Neural progenitor cell (in vitro differentiated cells): ENCODE data around the gene CLEC3B. TPM values are rescaled to one million over a fixed set of nuclear protein-coding genes. Genes with fewer than 3 reads are reported as not detected.

Experiments used
- DNase-seq: peaks from one replicate; pipeline ENCODE4 v3.0.0-alpha.2; 2016; ENCODE audit warnings: low spot score
- H2AFZ ChIP-seq: fragments of 200-600 bp; sonication (generic); replicated peaks from 2 replicates; pipeline ENCODE4 v1.6.1; 2016; ENCODE audit warnings: antibody characterized with exemption
- H3F3A ChIP-seq: fragments of 200-600 bp; sonication (generic); 2 replicates; pipeline ENCODE4 v1.6.1; 2016; ENCODE audit warnings: antibody characterized with exemption, low read depth
- H3K27ac ChIP-seq: fragments of 200-600 bp; sonication (generic); 2 replicates; pipeline ENCODE4 v1.5.1; 2016; ENCODE audit warnings: mild to moderate bottlenecking
- H3K27me3 ChIP-seq: fragments of 200-600 bp; sonication (generic); 2 replicates; pipeline ENCODE4 v1.6.1; 2016; ENCODE audit warnings: mild to moderate bottlenecking, moderate library complexity
- H3K36me3 ChIP-seq: fragments of 200-600 bp; sonication (generic); 2 replicates; pipeline ENCODE4 v1.5.1; 2016
- H3K4me1 ChIP-seq: fragments of 200-600 bp; sonication (generic); 2 replicates; pipeline ENCODE4 v1.6.1; 2016; ENCODE audit warnings: mixed run types
- H3K4me2 ChIP-seq: fragments of 200-600 bp; sonication (generic); 2 replicates; pipeline ENCODE4 v1.6.1; 2016
- H3K4me3 ChIP-seq: fragments of 200-600 bp; sonication (generic); 2 replicates; pipeline ENCODE4 v1.5.1; 2016
- H3K79me2 ChIP-seq: fragments of 200-600 bp; sonication (generic); 2 replicates; pipeline ENCODE4 v1.6.1; 2016; ENCODE audit warnings: low read depth
- H3K9ac ChIP-seq: fragments of 200-600 bp; sonication (generic); 2 replicates; pipeline ENCODE4 v1.6.1; 2016
- H3K9me3 ChIP-seq: fragments of 200-600 bp; sonication (generic); 2 replicates; pipeline ENCODE4 v1.5.1; 2016; ENCODE audit warnings: low read depth
- H4K20me1 ChIP-seq: fragments of 200-600 bp; sonication (generic); 2 replicates; pipeline ENCODE4 v1.6.1; 2016; ENCODE audit warnings: low read depth
- H3K27ac Mint-ChIP-seq: 3 replicates; pipeline ENCODE4 v1.8.0; 2021; ENCODE audit warnings: mixed read lengths
- H3K27me3 Mint-ChIP-seq: 2 replicates; pipeline ENCODE4 v1.8.0; 2022; ENCODE audit warnings: low read depth, mild to moderate bottlenecking, inconsistent platforms, moderate library complexity, mixed read lengths; ENCODE audit not compliant: insufficient read depth
- H3K36me3 Mint-ChIP-seq: 3 replicates; pipeline ENCODE4 v1.8.0; 2021; ENCODE audit warnings: mixed read lengths
- H3K4me1 Mint-ChIP-seq: 3 replicates; pipeline ENCODE4 v1.8.0; 2021; ENCODE audit warnings: mixed read lengths
- H3K4me3 Mint-ChIP-seq: 3 replicates; pipeline ENCODE4 v1.8.0; 2021; ENCODE audit warnings: mild to moderate bottlenecking, moderate library complexity, mixed read lengths
- H3K9me3 Mint-ChIP-seq: 3 replicates; pipeline ENCODE4 v1.8.0; 2020; ENCODE audit warnings: mixed read lengths
- CTCF ChIP-seq: fragments of 200-600 bp; sonication (generic); IDR thresholded peaks from 2 replicates; pipeline ENCODE4 v1.5.1; 2017; ENCODE audit warnings: antibody characterized with exemption, mild to moderate bottlenecking
- EZH2 ChIP-seq: fragments of 200-600 bp; sonication (generic); IDR thresholded peaks from 2 replicates; pipeline ENCODE4 v1.6.1; 2017; ENCODE audit warnings: antibody characterized with exemption, mild to moderate bottlenecking, moderate library complexity
- EZH2phosphoT487 ChIP-seq: fragments of 200-600 bp; sonication (generic); IDR thresholded peaks from 2 replicates; pipeline ENCODE4 v1.6.1; 2017; ENCODE audit warnings: antibody characterized with exemption
- total RNA-seq: library from RNA; depleted of rRNA; stranded (reverse); fragments of >200 nt; gene quantifications from 2 replicates; pipeline ENCODE4 v1.2.3, GENCODE V29; 2015; ENCODE audit warnings: low replicate concordance

The CLEC3B gene
- total RNA-seq, 1 donor from 2014 or later = not detected

- H3K9ac ChIP-seq = no peak overlapping the region
- no peaks in the 10 kb centered on the region for H3K79me2 ChIP-seq
- no peak overlapping the region for H3K4me2 ChIP-seq
- H3K4me3 ChIP-seq = no peak overlapping the region
- TF ChIP-seq EZH2 = no peak
- TF ChIP-seq CTCF = no peak
- TF ChIP-seq EZH2phosphoT487 = no peak
- H3K4me1 Mint-ChIP-seq = peaks cover 2% of the 10 kb centered on the region
- no peaks in the 10 kb centered on the region for H3K27me3 Mint-ChIP-seq
- H3K27me3 ChIP-seq = no peaks in the 10 kb centered on the region
- peaks cover 5% of the 10 kb centered on the region for H3K9me3 ChIP-seq
- no peak overlapping the region for H3K27ac Mint-ChIP-seq
- no peaks in the 10 kb centered on the region for H3F3A ChIP-seq
- peaks cover 45% of the 10 kb centered on the region for H3K36me3 Mint-ChIP-seq
- no peak overlapping the region for H3K27ac ChIP-seq
- peaks cover 20% of the 10 kb centered on the region for H3K36me3 ChIP-seq
- H3K4me1 ChIP-seq = no peaks in the 10 kb centered on the region
- H2AFZ ChIP-seq = no peak overlapping the region
- H3K9me3 Mint-ChIP-seq = peaks cover 14% of the 10 kb centered on the region
- DNase-seq = no peak
- peaks cover 5% of the 10 kb centered on the region for H4K20me1 ChIP-seq
- no peak overlapping the region for H3K4me3 Mint-ChIP-seq
These were observed 25.3 kb upstream of the CLEC3B start for GRCh38 chr3:45000823-45001222.

DNA sequence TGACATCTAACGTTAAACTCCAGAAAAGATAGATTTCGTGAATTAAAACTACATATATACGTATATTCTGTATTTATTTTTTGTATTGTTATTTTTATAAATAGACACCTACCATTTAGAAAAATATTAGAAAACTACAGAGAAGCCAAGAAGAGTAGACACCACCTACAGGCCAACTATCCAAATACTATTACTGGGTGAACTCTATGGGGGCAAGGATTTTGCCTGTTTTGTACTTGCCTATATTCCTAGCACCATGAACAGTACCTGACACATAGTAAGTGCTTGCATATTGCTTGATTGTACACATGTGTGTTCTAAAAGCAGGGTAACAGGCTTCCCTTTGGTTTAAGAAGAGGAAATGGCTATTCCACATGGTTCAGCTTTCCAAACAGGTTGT is 24.4 kb upstream of the CLEC3B start:
- H3K27ac ChIP-seq = no peak overlapping the region

DNA sequence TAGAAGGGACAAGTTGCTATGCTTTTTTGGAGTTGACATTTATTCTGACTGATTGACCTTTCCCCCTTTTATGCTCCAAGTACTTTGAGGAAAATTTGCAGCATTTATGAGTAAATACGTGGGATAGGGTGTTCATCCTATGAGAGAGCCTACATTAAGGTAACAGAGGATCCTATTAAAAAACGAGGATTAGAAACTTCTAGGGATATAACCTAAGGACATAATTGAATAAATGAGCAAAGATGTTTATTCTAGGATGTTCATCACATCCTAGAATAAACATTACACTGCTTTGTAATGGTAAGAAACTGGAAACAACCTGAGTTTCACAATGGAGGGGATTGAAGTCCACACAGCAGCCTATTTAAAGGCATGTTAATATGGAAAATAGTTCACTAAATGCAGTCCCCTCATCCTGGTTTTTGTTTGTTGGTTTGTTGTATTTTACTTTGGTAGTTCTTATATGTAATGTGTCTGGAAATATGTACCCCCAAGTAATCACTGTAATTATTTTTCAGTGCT is 23.9 kb upstream of the CLEC3B start:
- H3K36me3 ChIP-seq = peaks cover 20% of the 10 kb centered on the region
- H3K27ac ChIP-seq = no peak overlapping the region
- no peaks in the 10 kb centered on the region for H3K79me2 ChIP-seq
- Mint-ChIP-seq H3K36me3 (peaks cover 48% of the 10 kb centered on the region), H3K9me3 (peaks cover 14% of the 10 kb centered on the region), H3K4me1 (no peaks in the 10 kb centered on the region), H3K27ac (no peak overlapping the region), H3K4me3 (no peak overlapping the region), H3K27me3 (no peaks in the 10 kb centered on the region)
- H3K27me3 ChIP-seq = no peaks in the 10 kb centered on the region
- peaks cover 5% of the 10 kb centered on the region for H3K9me3 ChIP-seq
- no peaks in the 10 kb centered on the region for H3K4me1 ChIP-seq
- H3K4me2 ChIP-seq = no peak overlapping the region
- H3F3A ChIP-seq = no peaks in the 10 kb centered on the region
- H2AFZ ChIP-seq = no peak overlapping the region
- TF ChIP-seq EZH2phosphoT487 (no peak), EZH2 (no peak), CTCF (no peak)
- H4K20me1 ChIP-seq = no peaks in the 10 kb centered on the region
- no peak overlapping the region for H3K4me3 ChIP-seq
- no peak for DNase-seq
- no peak overlapping the region for H3K9ac ChIP-seq

More for the DNA sequence above, 24.4 kb upstream of the CLEC3B start:
- H3K27me3 ChIP-seq = no peaks in the 10 kb centered on the region
- H3K4me3 ChIP-seq = no peak overlapping the region
- Mint-ChIP-seq H3K27ac (no peak overlapping the region), H3K9me3 (peaks cover 14% of the 10 kb centered on the region), H3K27me3 (no peaks in the 10 kb centered on the region), H3K4me1 (no peaks in the 10 kb centered on the region), H3K4me3 (no peak overlapping the region), H3K36me3 (peaks cover 45% of the 10 kb centered on the region)
- H3F3A ChIP-seq = no peaks in the 10 kb centered on the region
- H3K9me3 ChIP-seq = peaks cover 5% of the 10 kb centered on the region
- H4K20me1 ChIP-seq = peaks cover 5% of the 10 kb centered on the region
- no peak overlapping the region for H2AFZ ChIP-seq
- H3K4me1 ChIP-seq = no peaks in the 10 kb centered on the region
- peaks cover 20% of the 10 kb centered on the region for H3K36me3 ChIP-seq
- no peak overlapping the region for H3K9ac ChIP-seq
- H3K79me2 ChIP-seq = no peaks in the 10 kb centered on the region
- no peak for DNase-seq
- TF ChIP-seq EZH2 (no peak), EZH2phosphoT487 (no peak), CTCF (no peak)
- no peak overlapping the region for H3K4me2 ChIP-seq
